SK-N-SH treated with all-trans-retinoic acid at 6 μM for 48 hours (cell line): ENCODE measurements around the gene BST1.

Source experiments
- ATAC-seq: fragments of 200-7000 bp; cut with Tn5 transposase; 3 replicates; pipeline ENCODE4 v1.9.1; 2020; ENCODE audit warnings: mild to moderate bottlenecking, moderate library complexity
- ARNTL ChIP-seq: fragments of 450-650 bp; formaldehyde crosslinking; IDR thresholded peaks from 2 replicates; pipeline ENCODE4 v1.5.0; 2020; ENCODE audit warnings: low read depth, mild to moderate bottlenecking, moderate library complexity, borderline replicate concordance
- BACH2 ChIP-seq: fragments of 250-450 bp; sonication (Bioruptor Pico); IDR thresholded peaks from 2 replicates; pipeline ENCODE4 v1.9.0; 2021; ENCODE audit warnings: mild to moderate bottlenecking, borderline replicate concordance
- CSDC2 ChIP-seq: fragments of 250-450 bp; sonication (Bioruptor Pico); IDR thresholded peaks from 2 replicates; pipeline ENCODE4 v1.5.0; 2020; ENCODE audit warnings: mild to moderate bottlenecking, moderate library complexity
- ESRRG ChIP-seq: fragments of 250-450 bp; sonication (Bioruptor Pico); IDR thresholded peaks from 2 replicates; pipeline ENCODE4 v1.6.1; 2021; ENCODE audit warnings: mild to moderate bottlenecking
- GLIS3 ChIP-seq: fragments of 250-450 bp; sonication (Bioruptor Pico); IDR thresholded peaks from 2 replicates; pipeline ENCODE4 v1.5.0; 2020; ENCODE audit warnings: mild to moderate bottlenecking, moderate library complexity
- ISL1 ChIP-seq: fragments of 250-450 bp; sonication (Bioruptor Pico); IDR thresholded peaks from 2 replicates; pipeline ENCODE4 v2.1.2; 2022; ENCODE audit warnings: mild to moderate bottlenecking, moderate library complexity
- RARB ChIP-seq: fragments of 250-450 bp; sonication (Bioruptor Pico); IDR thresholded peaks from 2 replicates; pipeline ENCODE4 v1.8.0; 2021; ENCODE audit warnings: mild to moderate bottlenecking, moderate library complexity
- SNAI2 ChIP-seq: fragments of 250-450 bp; sonication (Bioruptor Pico); IDR thresholded peaks from 2 replicates; pipeline ENCODE4 v1.5.0; 2020; ENCODE audit warnings: mild to moderate bottlenecking, moderate library complexity
- TCF4 ChIP-seq: fragments of 250-450 bp; sonication (Bioruptor Pico); IDR thresholded peaks from 2 replicates; pipeline ENCODE4 v1.8.0; 2021; ENCODE audit warnings: mild to moderate bottlenecking, moderate library complexity, borderline replicate concordance
- TOX ChIP-seq: fragments of 250-450 bp; sonication (Bioruptor Pico); IDR thresholded peaks from 2 replicates; pipeline ENCODE4 v1.8.0; 2021; ENCODE audit warnings: mild to moderate bottlenecking, moderate library complexity, borderline replicate concordance
- ZC3H10 ChIP-seq: fragments of 250-450 bp; sonication (Bioruptor Pico); IDR thresholded peaks from 2 replicates; pipeline ENCODE4 v1.5.1; 2021; ENCODE audit warnings: mild to moderate bottlenecking, moderate library complexity
- ZFP30 ChIP-seq: fragments of 450-650 bp; formaldehyde crosslinking; IDR thresholded peaks from 2 replicates; pipeline ENCODE4 v1.5.0; 2022; ENCODE audit warnings: mild to moderate bottlenecking, moderate library complexity
- ZNF565 ChIP-seq: fragments of 450-650 bp; formaldehyde crosslinking; conservative IDR thresholded peaks from 2 replicates; pipeline ENCODE4 v1.5.0; 2020; ENCODE audit warnings: low read depth, mild to moderate bottlenecking, moderate library complexity
- ZNF70 ChIP-seq: fragments of 450-650 bp; formaldehyde crosslinking; IDR thresholded peaks from 2 replicates; pipeline ENCODE4 v1.5.0; 2020; ENCODE audit warnings: mild to moderate bottlenecking, moderate library complexity
- ZNF8 ChIP-seq: fragments of 450-650 bp; formaldehyde crosslinking; IDR thresholded peaks from 2 replicates; pipeline ENCODE4 v1.5.0; 2020; ENCODE audit warnings: mild to moderate bottlenecking, moderate library complexity
- TF ChIP-seq, protein P1 (sequence below): fragments of 250-450 bp; sonication (Bioruptor Pico); IDR thresholded peaks from 2 replicates; pipeline ENCODE4 v1.8.0; 2021; ENCODE audit warnings: low read depth, mild to moderate bottlenecking, moderate library complexity, borderline replicate concordance
- TF ChIP-seq, protein P2 (sequence below): fragments of 250-450 bp; sonication (Bioruptor Pico); IDR thresholded peaks from 2 replicates; pipeline ENCODE4 v1.5.1; 2021; ENCODE audit warnings: mild to moderate bottlenecking, moderate library complexity
- TF ChIP-seq, protein P3 (sequence below): fragments of 250-450 bp; sonication (Bioruptor Pico); IDR thresholded peaks from 2 replicates; pipeline ENCODE4 v1.5.0; 2020; ENCODE audit warnings: mild to moderate bottlenecking, moderate library complexity

The BST1 gene

DNA sequence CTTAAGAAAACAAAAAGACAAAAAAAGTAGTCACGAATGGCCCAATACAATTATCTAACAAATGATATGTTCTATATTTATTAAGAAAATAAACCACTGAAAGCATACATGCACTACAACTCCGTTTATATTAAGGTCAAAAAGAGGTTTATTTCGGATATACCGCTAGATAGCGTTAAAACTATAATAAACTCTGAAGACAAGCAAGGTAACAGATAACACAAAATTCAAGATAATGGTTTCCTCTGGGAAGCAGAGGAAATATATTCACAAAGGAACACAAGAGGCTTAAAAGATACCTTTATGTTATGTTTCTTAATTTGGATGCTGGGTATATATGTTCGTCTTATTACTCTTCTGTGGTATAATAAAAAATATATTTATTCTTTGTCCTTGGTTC, 26.0 kb upstream of the BST1 start:
- TF ChIP-seq ZC3H10 (CRISPR knock-in tag), result no peak
- no peak for TF ChIP-seq BACH2
- TF ChIP-seq RARB (CRISPR knock-in tag), result no peak
- no peak for ATAC-seq

DNA sequence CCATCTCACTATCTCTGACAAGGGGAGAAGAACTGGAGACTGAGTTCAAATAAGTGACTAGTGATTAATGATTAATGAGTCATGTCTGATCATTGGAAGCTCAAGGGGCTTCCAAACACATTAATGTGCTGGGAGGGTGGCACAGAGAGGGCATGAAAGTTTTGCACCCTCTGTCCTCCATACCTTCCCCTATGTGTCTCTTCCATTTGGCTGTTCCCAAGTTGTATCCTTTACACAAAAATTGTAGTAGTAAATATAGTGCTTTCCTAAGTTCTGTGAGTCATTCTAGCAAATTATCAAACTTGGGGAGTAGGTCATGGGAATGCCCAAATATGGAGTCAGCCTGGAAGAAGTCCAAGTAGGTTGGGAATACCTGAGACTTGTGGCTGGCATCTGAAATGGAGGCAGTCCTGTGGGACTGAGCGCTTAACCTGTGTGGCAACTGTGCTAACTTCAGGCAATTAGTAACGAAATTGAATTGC, 25.3 kb upstream of the BST1 start:
- no peak for ATAC-seq
- TF ChIP-seq, protein P1, sequence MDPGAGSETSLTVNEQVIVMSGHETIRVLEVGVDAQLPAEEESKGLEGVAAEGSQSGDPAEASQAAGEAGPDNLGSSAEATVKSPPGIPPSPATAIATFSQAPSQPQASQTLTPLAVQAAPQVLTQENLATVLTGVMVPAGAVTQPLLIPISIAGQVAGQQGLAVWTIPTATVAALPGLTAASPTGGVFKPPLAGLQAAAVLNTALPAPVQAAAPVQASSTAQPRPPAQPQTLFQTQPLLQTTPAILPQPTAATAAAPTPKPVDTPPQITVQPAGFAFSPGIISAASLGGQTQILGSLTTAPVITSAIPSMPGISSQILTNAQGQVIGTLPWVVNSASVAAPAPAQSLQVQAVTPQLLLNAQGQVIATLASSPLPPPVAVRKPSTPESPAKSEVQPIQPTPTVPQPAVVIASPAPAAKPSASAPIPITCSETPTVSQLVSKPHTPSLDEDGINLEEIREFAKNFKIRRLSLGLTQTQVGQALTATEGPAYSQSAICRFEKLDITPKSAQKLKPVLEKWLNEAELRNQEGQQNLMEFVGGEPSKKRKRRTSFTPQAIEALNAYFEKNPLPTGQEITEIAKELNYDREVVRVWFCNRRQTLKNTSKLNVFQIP, result no peak
- TF ChIP-seq CSDC2 (CRISPR knock-in tag), result no peak
- TF ChIP-seq, protein P2, sequence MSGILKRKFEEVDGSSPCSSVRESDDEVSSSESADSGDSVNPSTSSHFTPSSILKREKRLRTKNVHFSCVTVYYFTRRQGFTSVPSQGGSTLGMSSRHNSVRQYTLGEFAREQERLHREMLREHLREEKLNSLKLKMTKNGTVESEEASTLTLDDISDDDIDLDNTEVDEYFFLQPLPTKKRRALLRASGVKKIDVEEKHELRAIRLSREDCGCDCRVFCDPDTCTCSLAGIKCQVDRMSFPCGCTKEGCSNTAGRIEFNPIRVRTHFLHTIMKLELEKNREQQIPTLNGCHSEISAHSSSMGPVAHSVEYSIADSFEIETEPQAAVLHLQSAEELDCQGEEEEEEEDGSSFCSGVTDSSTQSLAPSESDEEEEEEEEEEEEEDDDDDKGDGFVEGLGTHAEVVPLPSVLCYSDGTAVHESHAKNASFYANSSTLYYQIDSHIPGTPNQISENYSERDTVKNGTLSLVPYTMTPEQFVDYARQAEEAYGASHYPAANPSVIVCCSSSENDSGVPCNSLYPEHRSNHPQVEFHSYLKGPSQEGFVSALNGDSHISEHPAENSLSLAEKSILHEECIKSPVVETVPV (CRISPR knock-in tag), result no peak
- TF ChIP-seq ZNF565, result no peak
- no peak for TF ChIP-seq ZNF70 (CRISPR knock-in tag)
- no peak for TF ChIP-seq ESRRG (CRISPR knock-in tag)
- no peak for TF ChIP-seq ZFP30 (CRISPR knock-in tag)
- TF ChIP-seq TOX (CRISPR knock-in tag), result no peak
- TF ChIP-seq TCF4 (CRISPR knock-in tag), result no peak

DNA sequence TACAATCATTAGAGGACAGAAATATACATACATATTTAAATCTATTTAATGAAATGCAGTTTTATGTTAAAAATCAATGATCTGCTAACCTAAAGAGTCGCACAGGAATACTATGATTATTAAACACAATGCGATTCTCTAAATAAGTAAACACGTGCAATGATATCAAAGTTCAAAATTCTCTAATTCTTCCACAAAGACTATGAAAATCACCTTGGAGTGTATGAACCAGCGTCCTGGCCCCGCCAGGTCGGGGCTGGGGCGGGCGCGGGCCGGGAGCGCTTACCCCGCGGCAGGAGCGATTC, 21.8 kb upstream of the BST1 start:
- no peak for ATAC-seq
- no peak for TF ChIP-seq SNAI2 (CRISPR knock-in tag)
- TF ChIP-seq ARNTL (CRISPR knock-in tag), result no peak
- TF ChIP-seq ZNF565, result no peak
- no peak for TF ChIP-seq RARB (CRISPR knock-in tag)
- no peak for TF ChIP-seq TCF4 (CRISPR knock-in tag)
- TF ChIP-seq ZNF8 (CRISPR knock-in tag), result no peak
- TF ChIP-seq, protein P1, result no peak
- no peak for TF ChIP-seq ESRRG (CRISPR knock-in tag)
- no peak for TF ChIP-seq ISL1 (CRISPR knock-in tag)
- TF ChIP-seq, protein P3, sequence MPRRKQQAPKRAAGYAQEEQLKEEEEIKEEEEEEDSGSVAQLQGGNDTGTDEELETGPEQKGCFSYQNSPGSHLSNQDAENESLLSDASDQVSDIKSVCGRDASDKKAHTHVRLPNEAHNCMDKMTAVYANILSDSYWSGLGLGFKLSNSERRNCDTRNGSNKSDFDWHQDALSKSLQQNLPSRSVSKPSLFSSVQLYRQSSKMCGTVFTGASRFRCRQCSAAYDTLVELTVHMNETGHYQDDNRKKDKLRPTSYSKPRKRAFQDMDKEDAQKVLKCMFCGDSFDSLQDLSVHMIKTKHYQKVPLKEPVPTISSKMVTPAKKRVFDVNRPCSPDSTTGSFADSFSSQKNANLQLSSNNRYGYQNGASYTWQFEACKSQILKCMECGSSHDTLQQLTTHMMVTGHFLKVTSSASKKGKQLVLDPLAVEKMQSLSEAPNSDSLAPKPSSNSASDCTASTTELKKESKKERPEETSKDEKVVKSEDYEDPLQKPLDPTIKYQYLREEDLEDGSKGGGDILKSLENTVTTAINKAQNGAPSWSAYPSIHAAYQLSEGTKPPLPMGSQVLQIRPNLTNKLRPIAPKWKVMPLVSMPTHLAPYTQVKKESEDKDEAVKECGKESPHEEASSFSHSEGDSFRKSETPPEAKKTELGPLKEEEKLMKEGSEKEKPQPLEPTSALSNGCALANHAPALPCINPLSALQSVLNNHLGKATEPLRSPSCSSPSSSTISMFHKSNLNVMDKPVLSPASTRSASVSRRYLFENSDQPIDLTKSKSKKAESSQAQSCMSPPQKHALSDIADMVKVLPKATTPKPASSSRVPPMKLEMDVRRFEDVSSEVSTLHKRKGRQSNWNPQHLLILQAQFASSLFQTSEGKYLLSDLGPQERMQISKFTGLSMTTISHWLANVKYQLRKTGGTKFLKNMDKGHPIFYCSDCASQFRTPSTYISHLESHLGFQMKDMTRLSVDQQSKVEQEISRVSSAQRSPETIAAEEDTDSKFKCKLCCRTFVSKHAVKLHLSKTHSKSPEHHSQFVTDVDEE, result no peak
- no peak for TF ChIP-seq GLIS3 (CRISPR knock-in tag)
- TF ChIP-seq ZFP30 (CRISPR knock-in tag), result no peak

DNA sequence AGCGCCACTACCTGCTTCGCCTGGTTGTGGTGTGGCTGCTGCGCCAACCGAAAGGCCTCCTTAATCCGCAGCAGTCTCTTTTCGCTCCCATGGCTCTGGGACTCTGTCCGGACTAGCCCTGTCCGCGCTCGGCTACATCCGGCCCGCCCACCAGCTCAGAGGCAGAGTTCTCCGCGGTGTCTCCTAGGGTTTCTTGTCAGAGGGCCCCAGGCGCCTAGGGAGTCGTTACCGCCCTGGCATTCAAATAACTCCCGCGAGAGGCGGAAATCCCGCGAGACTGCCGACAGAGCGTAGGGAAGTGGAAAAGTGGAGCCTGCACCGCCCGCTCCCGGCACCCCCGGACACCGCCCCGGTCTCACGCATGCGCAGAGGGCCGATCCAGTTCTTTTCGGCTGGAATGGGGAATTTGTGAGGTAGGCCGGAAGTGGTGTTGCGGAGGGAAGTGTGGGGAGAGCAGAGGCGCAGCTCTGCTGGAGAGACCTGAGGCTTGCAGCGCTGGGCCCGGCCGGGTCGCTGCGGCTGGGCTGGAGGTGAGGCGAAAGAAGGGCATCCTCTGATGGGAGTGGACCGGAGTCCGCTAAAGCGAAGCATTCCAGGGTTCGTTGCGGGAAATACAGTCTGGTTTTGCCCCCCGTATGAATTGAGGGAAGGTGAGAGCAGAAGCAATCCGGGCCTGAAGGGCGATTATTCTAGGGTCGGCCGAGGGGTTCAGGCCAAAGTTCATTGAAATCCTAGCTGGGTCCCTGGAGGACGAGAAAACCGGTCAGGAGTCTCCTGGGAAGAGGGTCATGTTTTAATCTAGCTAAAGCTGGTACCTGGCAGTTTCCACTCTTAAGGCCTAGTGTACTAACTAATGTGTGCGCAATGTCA, 21.3 kb upstream of the BST1 start, which contains the start of gene FAM200B:
Gene FAM200B, plus strand, starts transcription at position 456 of the 870 bp plus-strand sequence. CDS start 5,151 bp downstream, outside the sequence.
- ATAC-seq, result peak; percentile 95
- TF ChIP-seq ZNF565 (no peak), ZNF70 (CRISPR knock-in tag) (peak; percentile 23; the same call in 1 of the 2 replicates)
